Measurements from ENCODE around the gene HECTD4.

The HECTD4 gene

DNA sequence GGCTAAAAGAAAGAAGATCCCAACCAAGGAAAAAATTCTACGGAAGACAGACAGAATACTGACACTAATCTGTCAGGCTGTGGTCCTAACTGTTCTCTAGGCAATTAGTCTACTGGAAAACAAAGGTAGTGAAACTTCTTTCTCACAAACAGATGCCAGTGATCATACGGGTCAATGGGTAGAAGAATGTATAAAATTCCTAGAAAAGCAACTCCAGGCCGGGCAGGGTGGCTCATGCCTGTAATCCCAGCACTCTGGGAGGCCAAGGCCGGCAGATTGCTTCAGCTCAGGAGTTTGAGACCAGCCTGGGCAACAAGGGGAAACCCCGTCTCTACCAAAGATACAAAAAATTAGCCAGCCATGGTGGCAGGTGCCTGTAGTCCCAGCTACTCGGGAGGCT, 64.8 kb downstream of the HECTD4 start:
- DNase-seq: no peak

DNA sequence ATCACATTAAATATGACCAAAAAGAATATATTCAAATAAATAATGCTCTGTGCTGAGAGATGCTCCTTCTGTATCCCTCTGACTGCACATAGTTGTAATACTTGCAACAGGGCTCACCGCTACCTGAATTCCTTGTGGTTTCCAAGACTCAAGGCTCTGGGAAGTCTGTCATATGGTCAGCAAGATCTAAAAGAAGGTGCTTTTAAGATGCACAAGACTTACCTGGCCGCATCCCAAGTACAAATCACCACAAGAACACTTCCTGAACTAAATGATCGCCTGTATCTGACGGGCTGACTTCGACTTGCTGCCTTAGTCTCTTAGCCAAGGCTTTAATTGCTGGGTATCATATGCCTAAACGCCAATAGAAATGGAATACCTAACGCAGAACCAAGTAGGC, 67.2 kb downstream of the HECTD4 start:
- no peak for DNase-seq

DNA sequence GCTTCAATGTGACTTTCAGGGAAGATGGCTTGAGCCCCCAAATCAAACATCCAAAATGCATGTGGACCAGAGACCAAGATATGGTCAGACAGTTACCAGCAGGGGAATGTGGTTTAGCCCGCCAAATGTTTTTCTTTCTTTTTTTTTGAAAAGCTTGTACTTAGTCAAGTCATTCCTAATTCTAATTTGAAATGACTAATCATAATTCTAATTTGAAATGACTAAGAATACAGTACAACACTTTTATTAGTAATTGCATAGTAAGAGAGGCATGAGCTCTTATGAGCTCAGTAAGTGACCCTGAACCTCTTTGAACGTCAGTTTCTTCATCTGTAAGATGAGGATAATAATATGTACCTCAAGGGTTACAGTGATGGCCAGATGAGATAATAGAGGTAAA, 72.4 kb downstream of the HECTD4 start:
- no peak for DNase-seq

GRCh38 chr12:112308652-112309051, 73.6 kb downstream of the HECTD4 start:
- DNase-seq: no peak

GRCh38 chr12:112308161-112308560, 74.1 kb downstream of the HECTD4 start:
- no peak for DNase-seq

DNA sequence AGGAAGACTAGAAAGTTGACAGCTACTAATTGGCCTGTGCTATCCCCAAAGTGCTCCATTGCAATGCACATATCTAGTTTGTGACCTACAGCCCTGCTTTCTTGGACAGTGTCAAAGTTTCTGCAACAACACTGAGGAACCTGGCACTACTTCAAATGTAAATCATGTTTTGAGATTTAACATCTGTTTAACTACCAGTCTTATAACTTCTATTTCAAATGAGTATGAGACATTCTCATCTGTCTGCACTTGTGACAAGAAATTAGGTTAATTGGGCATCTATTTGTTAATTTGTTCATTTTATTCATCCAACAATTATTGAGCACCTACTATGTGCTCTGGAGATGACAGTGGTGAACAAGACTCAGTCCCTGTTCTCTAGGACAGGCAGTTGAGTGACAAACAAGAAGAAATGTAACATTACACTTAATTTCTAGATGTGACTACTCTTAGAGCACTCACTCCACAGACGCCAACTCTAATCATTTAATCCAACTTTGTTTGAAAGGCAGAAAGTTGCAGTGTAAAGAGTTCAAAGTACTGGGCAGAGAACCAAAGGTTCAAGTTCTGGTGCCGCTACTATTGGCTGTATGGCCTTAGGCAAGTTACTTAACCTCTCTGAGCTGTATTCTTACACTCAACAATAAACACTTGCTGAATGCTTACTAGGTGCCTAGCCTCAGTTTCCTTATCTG, 74.8 kb downstream of the HECTD4 start:
- no peak for DNase-seq

DNA sequence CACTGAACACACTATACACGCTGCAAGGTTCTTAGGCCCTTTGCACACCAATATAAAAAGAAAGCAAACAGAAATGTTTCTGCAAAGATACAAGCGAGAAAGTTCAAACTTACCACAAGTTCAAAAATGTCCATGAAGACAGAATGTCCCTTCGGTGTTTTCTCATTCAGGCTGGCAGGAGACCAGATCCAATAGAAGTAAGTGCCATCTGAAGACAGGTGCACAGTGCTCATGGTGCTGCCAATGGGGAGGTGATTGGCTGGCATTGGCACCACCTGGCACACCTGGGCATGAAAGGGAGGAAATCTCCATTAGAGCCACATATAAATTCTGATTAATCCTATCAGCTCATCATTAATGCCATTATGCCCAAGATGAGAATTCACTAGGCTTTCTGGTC, 76.3 kb downstream of the HECTD4 start:
- DNase-seq: no peak

- no peak for DNase-seq
Observed at GRCh38 chr12:112304436-112304835, 77.8 kb downstream of the HECTD4 start.

GRCh38 chr12:112303799-112304198, 78.4 kb downstream of the HECTD4 start:
- DNase-seq: no peak

- DNase-seq: no peak
Observed at GRCh38 chr12:112303004-112303403, 79.2 kb downstream of the HECTD4 start.

DNA sequence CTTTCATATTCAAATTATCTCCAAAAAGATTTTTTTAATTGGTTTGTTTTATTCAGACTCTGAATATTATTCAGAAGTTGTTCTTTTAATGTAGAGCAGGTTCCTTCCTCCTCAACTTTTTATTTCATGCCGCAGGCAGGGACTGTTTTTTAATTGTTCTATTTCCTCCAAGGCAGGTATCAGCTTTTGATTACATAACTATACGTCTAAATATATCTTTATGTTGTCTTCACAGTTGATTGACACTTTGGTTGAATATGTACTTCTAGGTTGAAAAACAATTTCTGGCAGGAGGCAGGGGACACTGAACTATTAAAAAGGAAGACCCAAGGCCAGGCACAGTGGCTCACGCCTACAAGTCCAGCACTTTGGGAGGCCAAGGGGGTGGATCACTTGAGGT, 82.5 kb downstream of the HECTD4 start:
- no peak for DNase-seq

DNA sequence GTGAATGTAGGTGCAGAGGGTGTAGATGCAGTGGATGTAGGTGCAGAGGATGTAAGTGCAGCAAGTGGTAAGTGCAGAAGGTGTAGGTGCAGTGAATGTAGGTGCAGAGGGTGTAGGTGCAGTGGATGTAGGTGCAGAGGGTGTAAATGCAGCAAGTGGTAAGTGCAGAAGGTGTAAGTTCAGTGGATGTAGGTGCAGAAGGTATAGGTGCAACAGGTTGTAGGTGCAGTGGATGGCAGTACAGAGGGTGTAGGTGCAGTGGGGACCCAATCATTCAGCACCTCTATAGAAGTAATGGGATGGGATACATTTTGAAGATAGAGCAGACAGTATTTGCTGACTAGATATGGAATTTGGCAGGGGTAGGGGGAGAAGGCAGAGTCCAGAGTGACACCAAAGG, 85.0 kb downstream of the HECTD4 start:
- no peak for DNase-seq

- no peak for DNase-seq
Observed at GRCh38 chr12:112296183-112296582, 86.0 kb downstream of the HECTD4 start.

DNA sequence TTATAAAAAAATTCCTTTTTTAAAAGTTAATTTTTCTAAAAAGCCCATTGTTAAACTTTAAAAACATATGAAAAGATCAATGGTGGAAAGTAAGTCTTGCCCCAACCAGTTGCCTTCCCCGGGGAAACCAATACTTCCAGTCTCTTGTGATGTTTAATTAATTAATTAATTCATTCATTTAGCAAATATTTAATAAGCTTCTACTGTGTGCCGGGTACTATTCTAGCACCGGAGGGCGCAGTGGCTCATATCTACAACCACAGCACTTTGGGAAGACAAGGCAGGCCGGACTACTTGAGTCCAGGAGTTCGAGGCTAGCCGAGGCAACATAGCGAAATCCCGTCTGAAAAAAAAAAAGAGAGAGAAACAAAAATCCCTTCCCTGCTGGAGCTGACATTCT, 87.4 kb downstream of the HECTD4 start:
- DNase-seq: no peak

DNA sequence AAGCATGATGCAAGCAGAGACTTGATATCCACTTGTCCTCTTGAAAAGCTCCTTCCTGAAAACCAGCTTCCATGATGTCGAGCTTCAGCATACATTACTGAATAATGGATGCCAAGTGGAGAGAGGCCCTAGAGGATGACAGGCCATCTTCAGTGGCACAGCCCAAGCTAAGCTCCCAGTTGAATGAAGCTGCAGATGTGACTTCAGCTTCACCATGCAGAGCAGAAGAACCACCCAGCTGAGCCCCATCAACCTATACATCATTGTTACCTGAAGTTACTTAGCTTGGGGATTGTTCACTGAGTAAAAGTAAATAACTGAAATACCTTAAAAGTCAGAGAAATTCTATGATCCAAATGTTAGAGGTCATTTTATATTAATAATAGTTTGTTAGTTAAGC, 93.6 kb downstream of the HECTD4 start:
- no peak for DNase-seq

DNA sequence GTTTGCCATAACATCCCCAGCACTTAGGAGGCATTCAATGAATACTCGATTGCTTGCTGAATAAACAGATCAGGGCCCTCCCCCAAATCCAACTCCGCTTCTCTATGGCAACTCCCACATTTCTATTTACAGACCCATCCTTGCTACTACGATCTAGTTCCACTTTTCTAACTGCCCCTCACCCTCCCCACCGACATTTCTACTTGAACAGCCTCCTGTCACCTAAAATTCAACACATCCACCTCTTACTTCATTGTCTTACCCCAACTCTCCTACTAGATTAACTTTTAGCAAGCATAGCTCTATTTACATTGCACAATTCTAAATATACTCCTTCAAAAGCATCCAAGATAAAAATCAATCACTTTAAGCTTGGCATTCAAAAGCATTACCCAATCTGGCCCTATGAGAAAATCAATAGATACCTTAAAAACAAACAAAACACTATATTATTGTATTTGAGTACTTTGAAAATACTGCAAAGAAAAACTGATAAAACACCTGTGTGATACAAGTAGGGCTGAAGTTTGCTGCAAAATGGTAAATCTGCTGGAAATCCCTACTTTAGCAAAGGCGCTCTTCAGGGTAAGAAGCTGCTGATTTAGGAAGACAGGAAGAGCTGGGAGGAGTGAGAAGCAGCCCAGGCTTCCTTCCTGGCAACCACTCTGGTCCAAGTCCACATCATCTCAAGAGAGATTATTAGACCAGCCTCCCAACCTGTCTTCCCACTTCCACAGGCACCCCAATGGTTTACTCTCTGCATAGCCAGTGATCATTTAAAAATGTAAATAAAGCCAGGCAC, 96.4 kb downstream of the HECTD4 start:
- DNase-seq: no peak

DNA sequence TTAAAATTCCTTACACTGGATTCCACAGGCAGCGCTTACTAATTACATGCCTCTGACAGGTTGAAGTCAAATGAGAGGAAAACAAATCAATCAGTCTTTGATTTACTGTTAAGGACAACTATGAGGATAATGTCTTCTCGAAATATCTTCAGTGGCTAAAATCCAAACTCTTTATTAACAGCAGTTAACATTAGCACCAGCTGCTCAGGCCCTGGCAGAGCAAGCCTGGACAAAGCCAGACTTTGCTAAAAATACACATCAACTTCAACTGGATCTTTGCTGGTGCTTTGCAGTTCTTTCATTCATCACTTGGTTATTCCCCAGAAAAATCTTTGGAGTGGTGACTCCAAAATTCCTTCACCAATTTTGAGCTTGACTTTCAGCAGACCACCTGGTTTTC, 98.7 kb downstream of the HECTD4 start:
- no peak for DNase-seq

GRCh38 chr12:112282920-112283319, 99.3 kb downstream of the HECTD4 start:
- DNase-seq: no peak

DNA sequence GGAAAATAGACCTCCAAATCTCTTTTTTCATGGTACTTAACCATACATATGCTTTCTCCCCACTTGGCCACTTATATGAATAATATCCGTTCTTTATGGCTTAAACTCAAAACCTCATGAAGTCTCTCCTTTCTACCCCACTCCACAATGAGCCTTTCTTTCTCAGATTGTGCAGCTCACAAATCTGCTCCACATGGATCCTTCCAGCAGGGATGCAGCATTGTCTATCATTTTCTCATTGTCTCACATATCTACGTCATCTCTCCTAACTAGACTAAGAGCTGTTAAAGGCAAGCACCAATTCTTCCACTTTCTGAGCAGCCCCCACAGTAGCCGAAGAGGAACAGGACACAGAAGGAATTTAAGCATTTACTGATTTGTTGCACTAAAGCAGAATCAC, 106.4 kb downstream of the HECTD4 start:
- DNase-seq: no peak

DNA sequence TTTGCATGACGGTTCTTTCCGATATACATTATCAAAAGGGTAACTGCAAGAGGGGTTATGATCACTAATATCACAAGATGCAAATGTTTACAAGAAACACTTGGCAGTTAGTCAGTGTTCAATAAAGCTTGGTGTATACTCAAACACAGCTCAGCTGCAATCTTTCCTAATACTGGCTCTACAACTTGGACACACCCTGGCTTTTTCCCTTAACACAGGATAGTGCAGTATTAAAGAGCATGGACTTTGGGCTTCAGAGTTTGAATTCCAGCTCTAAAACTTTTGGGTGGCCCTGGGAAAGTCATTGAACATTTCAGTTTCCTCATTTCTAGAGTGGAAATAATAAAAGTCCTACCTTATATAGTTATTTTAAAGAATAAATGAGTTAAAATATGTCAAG, 107.0 kb downstream of the HECTD4 start:
- no peak for DNase-seq

DNA sequence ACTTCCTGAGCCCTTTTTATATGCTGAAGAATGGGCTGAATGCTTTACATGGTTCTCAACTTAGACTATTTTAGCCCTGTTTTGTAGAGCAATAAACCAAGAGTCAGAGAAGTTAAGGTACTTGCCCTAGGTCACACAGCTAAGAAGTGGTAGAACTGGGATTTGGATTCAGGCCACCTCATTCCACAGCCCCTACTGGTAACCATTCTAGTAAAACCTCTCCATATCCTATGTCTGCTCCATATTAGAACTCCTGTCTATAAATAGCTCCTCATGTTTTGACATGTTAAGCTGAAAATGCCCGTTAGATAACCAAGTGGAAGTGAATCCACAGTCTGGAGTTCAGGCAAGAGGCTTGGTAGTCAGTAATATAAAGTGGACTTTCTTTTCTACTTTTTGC, 111.6 kb downstream of the HECTD4 start:
- no peak for DNase-seq

DNA sequence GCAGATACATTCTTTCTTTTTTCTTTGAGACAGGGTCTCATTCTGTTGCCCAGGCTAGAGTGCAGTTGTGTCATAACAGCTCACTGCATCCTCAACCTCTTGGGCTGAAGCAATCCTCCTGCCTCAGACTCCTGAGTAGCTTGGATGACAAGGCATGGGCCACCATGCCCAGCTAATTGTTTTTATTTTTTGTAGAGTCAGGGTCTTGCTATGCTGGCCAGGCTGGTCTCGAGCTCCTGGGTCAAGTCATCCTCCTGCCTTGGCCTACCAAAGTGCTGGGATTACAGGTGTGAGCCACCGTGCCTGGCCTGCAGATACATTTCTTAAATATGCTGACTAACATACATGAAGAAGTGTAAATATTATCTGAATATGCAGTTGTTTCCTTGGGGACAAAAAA, 115.8 kb downstream of the HECTD4 start:
- no peak for DNase-seq

DNA sequence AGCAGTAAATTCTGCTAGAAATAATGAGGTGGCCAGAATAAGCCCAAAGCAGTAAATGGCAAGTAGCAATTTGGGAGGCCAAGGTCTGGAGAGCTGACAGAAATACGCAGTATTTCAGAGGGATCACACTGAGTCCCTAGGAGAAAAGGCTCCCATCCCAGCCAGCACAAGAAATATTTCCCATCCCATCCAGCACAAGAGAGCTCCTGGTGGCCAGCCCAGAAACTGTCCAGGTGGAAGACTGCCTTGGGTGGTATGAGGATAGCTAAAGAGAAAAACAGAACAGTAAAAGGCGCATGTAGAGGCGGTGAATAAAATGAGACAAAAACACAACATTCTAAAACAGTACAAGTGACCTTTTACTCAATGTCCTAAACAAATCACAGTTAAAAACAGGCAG, 120.7 kb downstream of the HECTD4 start:
- peak; percentile 11 for DNase-seq

DNA sequence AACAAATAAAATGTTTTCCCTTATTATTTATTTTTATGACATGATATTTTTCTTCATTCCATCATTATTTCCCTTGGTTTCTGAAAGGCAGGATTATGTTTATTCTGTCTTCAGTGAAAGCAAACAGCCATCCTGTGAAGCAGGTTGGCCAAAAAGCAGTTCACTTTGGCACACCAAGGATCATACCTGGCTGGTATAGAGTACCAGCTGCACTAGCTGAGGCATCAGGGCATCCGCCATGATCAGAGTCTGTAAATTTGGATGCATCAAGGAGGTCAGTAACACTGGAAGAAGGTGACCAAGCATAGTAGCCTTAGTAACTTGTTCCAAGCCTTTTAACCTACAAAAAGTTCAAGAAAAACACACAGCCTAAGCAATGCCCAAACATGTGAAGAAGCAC, 123.3 kb downstream of the HECTD4 start:
- DNase-seq: no peak

- DNase-seq: no peak
Observed at GRCh38 chr12:112256780-112257179, 125.5 kb downstream of the HECTD4 start.

Measured in midbrain (tissue), 1 donor.